NCI-H2081 treated with DMSO at 0.1 percent for 48 hours (cell line): ENCODE data around the gene ELFN2.
"Not testable (repeated sequence)": the region's sequence is repeated elsewhere in the genome, so short reads cannot be mapped to it uniquely, and the experiment has no call there.

ENCODE experiments used
- DNase-seq: peaks from one replicate; lab custom pipeline; 2025; lab: John Stamatoyannopoulos, UW

Gene ELFN2, protein sequence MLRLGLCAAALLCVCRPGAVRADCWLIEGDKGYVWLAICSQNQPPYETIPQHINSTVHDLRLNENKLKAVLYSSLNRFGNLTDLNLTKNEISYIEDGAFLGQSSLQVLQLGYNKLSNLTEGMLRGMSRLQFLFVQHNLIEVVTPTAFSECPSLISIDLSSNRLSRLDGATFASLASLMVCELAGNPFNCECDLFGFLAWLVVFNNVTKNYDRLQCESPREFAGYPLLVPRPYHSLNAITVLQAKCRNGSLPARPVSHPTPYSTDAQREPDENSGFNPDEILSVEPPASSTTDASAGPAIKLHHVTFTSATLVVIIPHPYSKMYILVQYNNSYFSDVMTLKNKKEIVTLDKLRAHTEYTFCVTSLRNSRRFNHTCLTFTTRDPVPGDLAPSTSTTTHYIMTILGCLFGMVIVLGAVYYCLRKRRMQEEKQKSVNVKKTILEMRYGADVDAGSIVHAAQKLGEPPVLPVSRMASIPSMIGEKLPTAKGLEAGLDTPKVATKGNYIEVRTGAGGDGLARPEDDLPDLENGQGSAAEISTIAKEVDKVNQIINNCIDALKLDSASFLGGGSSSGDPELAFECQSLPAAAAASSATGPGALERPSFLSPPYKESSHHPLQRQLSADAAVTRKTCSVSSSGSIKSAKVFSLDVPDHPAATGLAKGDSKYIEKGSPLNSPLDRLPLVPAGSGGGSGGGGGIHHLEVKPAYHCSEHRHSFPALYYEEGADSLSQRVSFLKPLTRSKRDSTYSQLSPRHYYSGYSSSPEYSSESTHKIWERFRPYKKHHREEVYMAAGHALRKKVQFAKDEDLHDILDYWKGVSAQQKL

DNA sequence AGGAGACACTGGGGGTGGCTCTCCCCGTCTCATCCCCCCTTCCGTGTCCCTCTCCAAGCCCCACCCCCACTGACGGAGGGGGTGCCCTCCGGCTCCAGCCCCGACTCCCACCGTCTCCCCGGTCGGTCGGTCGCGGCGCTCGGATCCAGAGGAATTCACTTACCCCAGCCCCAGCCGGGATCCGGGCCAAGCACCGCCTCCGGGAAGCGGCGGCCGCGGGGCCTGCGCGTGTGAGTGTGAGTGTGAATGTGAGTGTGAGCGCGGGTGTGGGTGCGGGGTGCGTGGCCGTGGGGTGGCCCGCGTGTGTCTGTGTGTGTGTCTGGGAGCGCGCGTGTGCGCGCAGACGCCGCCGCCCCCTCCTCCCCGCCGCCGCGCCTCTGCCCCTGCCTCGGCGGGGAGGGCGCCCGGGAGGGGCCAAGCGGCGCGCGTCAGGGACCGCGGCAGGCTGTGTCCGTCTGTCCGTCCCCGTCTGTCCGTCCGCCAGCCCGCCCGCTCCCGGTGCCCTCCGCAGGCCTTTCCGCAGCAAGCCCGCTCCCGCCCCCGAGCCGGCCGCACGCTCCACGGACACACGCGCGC is at the start of gene ELFN2:
Gene ELFN2 (minus strand): TSS at position 345 of the 576 bp plus-strand sequence. CDS start 51,945 bp downstream, outside the sequence.
- DNase-seq = no peak

DNA sequence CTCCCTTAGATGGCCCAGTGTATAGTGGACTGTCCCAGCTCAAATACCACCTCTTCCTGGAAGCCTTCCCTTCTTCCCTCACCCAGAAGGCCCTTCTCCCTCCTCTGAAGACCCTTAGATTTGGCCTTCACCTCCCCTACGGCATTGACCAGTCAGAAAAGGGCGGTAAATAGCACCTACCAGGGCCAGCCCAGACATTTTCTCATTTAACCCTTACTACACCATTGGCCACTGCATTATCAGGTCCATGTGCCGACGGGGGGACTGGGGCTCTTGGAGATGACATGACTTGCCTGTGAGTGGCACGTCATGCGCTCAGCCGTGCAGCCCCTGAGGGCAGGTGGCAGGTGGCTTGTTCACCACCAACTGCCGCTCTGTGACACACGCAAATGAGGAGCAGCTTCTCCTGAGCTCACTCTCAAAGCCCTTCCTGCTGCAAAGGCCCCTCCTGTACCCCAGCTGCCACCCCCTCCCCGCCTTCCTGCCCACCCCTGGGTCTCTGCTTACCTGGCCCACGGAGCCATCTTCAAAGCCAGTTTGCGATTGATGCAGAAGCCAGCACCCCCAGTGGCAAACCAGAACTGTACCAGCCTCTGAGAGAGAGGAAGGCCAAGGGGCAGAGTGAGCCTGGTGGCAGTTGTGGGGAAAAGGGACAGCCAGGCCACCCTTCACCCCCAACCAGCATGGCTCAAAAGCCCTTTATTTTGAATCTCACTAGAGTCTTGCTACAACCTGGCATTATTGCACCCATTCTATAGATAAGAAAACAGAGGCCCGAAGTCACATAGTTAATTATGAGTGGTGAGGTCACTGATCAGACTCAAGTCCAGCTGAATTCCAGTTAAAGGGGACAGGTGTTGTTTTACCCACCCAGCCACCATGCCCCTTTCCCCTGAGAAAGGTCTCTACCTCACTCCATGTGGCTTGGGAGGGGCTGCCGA is 49.4 kb upstream of the ELFN2 start:
- no peak for DNase-seq

DNA sequence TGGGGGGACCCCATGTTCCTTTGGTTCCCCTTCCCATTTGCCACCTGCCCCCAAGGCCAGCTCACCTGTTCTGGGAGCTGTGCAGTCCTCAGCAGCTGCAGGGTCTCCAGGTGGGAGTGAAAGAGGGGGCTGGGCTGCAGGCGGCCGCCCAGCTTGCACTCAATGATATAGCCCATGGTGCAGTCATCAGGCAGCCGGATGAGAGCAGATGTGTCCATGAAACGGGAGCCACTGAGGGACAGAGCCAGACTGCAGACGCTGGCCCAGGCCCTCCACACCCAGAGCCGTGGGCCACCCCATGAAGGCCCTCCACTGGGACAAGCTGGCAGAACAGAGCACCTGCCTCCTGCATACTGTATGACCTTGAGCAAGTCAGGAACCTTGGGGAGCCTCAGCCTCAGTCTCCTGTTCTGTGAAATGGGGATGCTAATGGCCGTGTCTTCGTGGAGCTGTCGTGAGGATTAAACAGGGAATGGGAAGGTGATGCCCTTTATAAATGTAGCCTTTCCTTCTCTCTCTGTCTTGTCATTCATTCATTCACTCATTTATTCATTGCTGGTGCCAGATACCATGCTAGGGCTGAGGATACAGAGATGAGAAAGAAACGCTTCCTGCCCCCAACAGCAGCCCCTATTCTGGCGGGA is 47.3 kb upstream of the ELFN2 start:
- no peak for DNase-seq

DNA sequence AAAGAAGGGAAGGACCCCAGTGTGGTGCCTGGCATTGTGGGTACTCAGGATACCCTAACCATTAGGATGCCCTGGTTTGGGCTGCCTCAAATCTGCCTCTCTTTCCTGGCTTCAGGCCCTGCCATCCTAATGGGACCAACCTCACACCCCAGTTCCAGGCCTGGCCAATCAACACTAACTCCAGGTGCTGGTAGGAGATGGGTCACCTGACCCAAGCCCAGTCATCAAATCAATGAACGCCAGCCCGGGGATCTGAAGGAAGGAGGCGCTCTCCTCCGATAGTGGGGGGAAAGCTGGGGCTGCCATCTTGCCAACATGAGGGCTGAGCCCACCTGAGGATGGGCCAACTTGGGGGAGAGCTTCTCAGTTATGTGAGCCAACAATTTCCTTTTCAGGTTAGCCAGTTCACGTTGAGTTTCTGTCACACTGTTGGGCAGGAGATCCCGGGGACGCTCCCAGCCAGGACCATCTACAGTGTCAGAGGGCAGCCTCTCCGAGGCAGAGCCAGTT is 46.2 kb upstream of the ELFN2 start:
- no peak for DNase-seq

DNA sequence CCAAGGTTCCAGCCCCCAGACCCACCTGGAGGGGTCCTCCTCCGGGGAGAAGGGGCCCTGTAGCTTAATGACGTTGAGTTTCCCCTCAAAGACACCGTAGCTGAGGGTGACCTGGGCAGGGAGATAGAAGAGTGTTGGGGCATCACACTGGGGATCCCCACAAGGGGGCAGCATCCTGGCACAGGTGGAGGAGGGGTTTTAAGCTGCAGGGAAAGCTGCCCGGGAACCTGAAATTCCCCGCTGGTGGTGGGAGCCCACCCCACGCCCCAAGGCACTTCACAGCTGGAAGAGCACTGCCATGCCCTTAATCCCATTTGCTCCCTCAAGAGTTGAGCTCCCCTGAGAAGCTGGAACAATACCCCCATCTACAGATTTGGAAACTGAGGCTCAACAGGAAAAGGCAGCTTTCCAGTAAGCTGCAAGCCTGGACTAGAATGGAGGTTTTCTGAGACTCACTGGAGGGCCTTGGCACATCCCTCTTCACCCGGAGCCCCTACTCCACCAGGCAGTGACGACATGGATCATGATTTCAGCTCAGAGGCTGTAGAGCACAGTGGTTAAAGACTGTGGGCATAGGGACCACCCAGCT is 45.2 kb upstream of the ELFN2 start:
- DNase-seq = no peak

DNA sequence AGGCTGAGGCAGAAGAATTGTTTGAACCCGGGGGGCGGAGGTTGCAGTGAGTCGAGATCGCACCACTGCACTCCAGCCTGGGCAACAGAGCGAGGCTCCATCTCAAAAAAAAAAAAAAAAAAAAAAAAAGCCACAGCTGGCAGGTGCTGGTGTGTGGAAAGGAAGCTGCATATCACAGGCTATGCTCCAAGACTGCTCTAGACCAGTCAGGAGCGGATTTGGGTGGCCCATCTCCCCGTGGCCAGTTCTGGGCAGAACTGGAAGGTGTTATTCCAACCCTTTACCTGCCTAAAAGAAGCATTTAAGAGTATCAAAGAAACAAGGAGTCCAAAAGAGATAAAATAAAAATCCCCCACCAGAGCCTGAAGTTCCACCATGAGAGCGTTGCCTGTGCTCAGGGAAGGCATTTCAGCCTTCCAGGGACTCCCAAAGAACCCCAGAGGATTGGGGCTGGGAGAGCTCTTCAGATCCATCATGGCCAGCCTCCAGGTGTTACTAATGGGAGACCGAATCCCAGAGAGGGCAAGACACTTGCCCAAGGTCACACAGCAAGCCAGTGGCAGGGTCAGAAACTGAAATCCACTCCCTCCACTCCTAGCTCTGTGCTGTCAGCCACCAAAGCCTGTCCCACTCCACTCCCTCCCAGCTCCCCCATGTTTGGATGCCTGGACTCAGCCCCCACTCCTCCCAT is 44.6 kb upstream of the ELFN2 start:
- DNase-seq = no peak

DNA sequence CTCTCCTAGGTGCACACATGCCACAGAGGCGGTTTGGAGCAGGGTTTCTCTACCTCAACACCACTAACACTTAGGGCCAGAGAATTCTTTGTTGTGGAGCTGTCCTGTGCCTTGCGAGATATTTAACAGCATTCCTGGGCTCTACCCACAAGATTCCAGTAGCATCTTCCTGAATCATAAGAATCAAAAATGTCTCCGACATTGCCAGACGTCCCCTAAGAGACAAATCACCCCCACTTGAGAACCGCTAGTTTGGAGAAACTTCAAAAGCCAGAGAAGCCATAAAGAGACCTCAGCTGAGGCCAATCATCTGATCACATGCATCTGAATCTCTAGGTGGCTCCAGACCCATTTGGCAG is 42.8 kb upstream of the ELFN2 start:
- DNase-seq = no peak

DNA sequence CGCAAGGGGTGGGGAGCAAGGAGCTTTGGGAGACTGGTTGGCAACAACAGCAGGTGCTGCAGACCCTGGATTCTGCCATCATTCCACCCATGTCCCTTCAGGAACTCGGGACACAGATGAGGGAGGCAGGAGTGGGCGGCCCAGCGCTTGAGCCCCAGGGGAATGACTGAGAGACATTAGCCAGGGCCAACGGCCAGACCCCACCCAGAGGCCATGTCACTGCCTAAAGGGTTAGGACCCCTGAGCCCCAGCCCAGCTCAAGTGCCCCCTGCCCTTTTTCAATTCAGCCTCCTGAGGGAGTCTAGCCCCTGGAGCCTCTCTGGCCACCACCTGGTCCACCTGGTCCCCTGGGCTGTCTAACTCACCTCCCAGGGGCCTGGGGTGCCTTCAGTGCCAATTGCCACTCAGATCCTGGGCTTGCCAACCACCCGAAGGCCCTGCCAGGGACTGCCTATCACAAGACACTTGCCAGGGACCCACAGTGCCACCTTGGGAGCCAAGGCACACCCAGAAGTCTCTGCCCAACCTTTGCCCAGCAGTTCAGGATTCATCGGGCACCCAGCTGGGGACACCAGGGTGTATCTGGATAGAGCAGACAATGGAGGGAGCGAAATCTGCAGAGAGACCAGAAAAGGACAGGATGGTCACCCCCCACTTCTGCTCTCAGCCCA is 42.3 kb upstream of the ELFN2 start:
- no peak for DNase-seq

DNA sequence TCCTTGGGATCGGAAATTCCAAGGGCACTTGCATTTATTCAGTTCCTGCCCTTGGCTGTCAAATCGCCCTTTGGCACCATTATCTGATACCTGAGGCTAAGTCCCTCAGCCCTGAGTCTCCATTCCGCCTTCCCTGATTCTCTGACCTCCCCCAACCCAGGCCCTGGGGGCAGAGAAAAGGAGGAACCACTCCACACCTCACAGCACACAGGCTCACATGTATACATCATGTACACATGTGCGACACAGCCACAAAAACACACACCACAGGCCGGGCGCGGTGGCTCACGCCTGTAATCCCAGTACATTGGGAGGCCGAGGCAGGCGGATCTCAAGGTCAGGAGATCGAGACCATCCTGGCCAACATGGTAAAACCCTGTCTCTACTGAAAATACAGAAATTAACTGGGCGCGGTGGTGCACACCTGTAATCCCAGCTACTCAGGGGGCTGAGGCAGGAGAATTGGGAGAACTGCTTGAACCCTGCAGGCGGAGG is 41.0 kb upstream of the ELFN2 start:
- not testable (repeated sequence) for DNase-seq

DNA sequence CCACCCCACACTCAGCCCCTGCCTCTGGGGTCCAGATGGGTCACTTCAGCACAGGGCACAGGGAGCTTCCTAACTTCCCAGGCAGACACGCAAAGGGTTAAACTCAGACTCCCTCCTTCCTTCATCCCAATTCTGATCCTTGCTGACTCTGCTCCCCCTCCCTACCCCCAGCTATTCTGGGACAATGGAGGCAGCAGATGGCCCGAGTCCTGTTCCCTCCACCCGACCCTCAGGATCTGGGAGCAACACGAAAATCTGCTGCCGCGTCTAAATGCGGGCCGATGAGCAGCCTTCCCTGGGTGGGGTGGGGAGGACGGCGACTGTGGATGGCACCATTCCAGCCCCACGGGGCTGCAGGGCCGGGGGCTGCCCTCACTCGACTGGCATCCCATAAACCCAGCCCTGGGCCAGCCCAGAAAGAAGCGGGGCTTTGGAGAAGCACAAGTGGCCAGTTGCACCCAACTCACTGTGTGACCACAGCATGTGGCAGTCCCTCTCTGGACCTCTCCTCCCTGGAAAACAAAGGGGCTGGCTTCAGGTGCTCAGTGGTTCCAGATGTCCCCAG is 40.2 kb upstream of the ELFN2 start:
- no peak for DNase-seq

DNA sequence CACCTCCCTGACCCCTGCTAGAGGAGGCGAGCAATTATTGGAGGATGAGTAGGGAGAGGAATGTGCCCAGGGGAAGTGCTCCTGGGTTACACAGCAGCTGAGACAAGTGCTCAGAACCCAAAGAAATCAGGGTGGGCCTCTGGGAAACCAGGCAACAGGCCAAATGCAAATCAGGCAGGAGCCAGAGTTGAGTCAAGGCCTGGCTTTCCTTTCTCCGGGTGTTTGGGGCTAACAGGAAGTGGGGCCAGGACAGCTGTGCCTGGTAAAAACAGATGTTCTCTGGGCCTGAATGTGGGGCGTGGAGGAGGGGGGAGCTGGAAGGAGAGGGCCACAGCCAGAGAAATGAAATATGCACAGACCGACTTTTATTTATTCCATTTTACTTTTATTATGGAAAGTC is 36.9 kb upstream of the ELFN2 start:
- no peak for DNase-seq

DNA sequence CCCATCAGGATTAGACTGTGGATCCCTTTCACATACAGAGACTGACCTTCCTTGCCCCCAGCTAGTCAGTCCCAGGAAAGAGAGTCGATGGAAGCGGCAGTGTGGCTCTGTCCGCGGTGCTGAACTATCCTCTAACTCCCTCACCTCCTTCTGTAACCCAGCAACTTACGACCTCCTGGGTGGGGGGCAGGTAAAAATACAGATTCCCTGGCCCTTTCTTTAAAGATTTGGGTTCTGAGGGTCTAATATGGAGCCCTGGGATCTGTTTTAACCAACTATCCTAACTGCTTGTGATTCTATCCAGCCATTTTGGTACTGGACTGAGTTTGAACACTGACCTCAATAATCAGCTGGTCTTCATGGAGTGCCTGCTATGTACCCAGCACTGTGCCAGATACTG is 35.7 kb upstream of the ELFN2 start:
- DNase-seq = no peak

DNA sequence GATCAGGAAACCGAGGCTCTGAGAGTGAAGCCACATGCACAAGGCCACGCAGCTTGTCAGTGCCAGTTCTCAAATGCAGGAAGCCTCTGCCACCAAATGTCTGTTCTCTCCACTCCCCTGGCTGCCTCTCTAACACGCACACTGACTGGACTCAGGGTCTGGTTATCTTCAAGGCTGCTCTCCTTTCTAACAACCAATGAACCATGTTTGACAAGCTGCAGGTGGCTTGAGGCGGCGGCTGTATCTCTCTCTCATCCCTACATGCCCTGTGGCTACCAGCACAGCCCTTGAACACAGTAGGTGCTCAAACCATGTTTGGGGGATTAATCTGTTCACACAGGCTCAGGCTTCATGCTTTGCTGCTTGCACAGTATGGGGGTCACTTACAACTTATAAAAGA is 35.2 kb upstream of the ELFN2 start:
- DNase-seq = no peak

DNA sequence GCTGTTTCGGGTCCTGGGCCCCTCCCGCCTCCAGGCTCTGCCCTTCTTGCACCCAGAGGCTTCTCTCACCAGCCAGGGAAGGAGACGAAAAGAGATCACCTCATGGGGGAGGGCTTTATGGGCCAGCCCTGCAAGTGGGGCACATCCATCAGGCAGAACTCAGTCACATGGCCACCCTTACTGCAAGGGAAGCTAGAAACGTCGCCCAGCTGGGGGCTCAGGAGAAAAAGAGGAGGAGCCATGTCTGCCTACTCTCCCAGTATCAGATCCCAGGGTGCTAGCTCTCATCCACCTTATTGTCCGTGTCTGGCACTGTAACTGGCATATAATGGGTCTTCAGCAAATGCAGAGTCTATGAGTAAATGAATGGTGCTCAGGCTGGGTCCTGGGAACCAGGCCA is 34.7 kb upstream of the ELFN2 start:
- DNase-seq = no peak

DNA sequence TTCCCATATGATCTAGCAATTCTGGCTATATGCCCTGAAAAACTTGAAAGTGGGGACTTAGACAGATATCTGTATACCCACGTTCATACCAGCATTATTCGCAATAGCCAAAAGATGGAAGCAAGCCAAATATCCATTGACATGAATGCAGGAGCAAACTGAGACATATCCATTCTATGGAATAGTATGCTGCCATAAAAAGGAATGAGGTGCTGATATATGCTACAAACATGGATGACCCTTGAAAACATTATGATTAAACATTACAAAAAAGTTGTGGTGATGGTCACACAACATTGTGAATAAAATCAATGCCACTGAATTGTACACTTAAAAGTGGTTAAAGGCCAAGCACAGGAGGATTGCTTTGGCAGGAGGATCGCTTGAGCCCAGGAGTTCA is 33.4 kb upstream of the ELFN2 start:
- no peak for DNase-seq

DNA sequence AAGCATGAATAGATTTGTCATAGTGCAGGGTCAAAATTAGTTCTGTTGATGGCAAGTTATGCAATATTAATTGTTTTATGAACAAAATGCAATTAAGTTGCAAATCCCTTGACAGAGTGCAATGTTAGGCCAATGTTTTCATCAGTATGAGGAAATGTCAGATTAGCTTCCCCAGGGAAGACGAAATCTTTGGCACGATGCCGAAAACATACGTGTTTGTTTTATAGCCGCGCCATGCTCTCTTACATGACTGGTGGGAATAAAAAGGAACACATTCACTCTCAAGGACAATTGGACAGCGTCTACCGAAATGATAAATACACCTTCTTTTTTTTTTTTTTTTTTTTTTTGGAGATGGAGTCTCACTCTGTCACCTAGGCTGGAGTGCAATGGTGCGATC is 31.9 kb upstream of the ELFN2 start:
- DNase-seq = no peak

DNA sequence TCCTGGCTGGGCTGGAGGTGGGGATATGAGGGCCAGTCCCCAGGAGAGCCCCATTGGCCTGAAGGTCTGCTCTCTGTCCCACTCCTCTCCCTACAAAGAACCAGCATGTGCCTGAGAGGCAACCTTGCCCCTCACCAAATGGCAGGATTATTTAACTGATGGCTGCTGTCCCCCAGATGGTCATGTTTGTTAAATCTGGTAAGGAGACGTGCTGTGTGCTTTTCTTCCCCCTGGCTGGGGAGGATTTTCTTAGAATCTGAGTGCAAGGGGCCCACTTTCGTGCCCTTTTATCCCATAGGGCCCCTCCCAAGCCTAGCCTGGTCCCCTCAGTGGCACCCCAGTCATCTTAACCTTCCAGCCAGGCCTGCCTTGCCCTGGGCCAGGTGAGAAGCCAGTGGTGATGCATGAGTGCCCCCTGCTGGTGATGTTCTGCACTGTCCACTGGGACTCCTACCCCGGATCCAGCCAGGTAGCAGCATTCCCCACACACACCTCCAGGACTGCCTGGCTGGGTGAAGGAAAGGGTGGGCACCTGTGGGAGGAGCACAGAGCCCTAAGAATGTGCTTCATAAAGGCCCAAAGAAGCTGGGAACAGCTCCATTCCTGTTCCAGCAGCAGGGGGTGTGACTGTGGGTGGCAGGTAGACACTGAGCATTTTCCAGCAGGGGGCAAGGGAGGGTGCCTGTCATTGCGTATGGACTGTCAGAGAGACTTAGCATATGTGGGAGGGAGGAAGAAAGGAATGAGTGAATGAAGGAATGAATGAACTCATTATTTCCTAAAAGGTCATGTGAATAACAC is 30.0 kb upstream of the ELFN2 start:
- DNase-seq = no peak

DNA sequence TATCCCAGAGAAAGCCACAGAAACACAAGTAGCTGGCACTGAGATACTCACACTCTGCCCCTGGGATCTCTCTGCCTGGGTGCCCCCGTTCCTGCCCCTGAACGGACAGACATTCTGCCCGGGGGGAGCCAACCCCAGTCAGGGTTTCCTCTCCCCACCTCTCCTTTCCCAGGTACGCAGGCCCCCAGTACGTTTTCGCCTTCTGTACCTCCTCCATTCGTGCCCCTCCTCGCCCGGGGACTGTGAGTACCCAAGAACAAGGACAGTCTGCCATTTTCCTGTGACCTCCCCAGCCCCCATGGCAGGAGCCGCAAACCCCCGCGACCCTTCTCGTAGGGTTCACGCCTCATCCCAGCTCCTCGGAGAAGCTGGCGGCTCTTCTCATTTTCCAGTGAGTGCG is 29.1 kb upstream of the ELFN2 start:
- DNase-seq = no peak
